ENCODE data around the gene NCOR1.

DNA sequence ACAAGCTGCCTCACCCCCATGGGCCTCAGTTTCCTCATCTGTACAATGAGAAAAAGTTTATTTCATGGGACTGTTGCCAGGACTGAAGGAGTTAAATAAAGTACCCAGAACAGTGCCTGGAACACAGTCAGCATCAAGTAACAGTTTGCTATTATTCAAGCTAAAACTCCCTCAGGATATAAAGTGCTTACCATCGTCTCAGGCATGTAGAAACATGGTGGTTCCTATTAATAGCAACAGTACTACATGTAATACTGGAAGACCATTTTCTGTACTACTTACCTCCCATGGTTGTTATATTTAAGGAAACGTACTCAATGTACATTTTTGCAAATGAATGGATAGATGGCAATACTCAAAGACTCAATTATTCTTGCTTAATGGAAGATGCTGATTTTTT is 93.4 kb downstream of the NCOR1 start:
- no peak for TF ChIP-seq POLR2AphosphoS5 (IDR thresholded peaks at IDR 0.05)
- TF ChIP-seq CTCF (IDR thresholded peaks at IDR 0.05): no peak
- TF ChIP-seq POLR2A (IDR thresholded peaks at IDR 0.05): no peak
